IMR-90 (cell line): ENCODE data around the gene ABCA8. TPM values are rescaled to one million over a fixed set of nuclear protein-coding genes. Genes with fewer than 3 reads are reported as not detected.

Experiments
- ATAC-seq: fragments of 200-7000 bp; cut with Tn5 transposase; 2 replicates; pipeline ENCODE4 v1.9.1; 2020; ENCODE audit warnings: low read depth, mild to moderate bottlenecking, moderate library complexity
- BruUV-seq: library from RNA; stranded (reverse); fragments of 400-500 nt; replicated peaks from 2 replicates; lab custom pipeline; 2021; lab: Mats Ljungman, UMichigan
- CTCF ChIA-PET: fragments of 300-600 bp; formaldehyde crosslinking; extraction: SDS; loops from one replicate; lab custom pipeline; 2021; ENCODE audit warnings: antibody characterized with exemption; lab: Yijun Ruan, JAX
- POLR2A ChIA-PET: fragments of 300-600 bp; sonication (Branson Sonifier 250); formaldehyde crosslinking; loops from one replicate; lab custom pipeline; 2022; ENCODE audit warnings: antibody characterized with exemption; ENCODE audit not compliant: unreplicated experiment; lab: Charles Lee
- DNase-seq: peaks from one replicate; pipeline ENCODE4 v3.0.0; 2013
- H2AFZ ChIP-seq: replicated peaks from 2 replicates; pipeline ENCODE3; 2013; ENCODE audit warnings: low read length, mild to moderate bottlenecking; ENCODE audit not compliant: poor library complexity
- H2AK5ac ChIP-seq: 2 replicates; pipeline ENCODE4 v1.6.1; 2013; ENCODE audit warnings: low read depth, low read length, inconsistent platforms
- H2AK9ac ChIP-seq: replicated peaks from 2 replicates; pipeline ENCODE3; 2013; ENCODE audit warnings: mild to moderate bottlenecking, low read depth, low read length, moderate library complexity; ENCODE audit not compliant: poor library complexity
- H2BK120ac ChIP-seq: 2 replicates; pipeline ENCODE4 v1.6.1; 2013; ENCODE audit warnings: low read depth, low read length, inconsistent platforms
- H2BK15ac ChIP-seq: 3 replicates; pipeline ENCODE4 v1.6.1; 2013; ENCODE audit warnings: low read depth, low read length, inconsistent platforms
- H2BK20ac ChIP-seq: 2 replicates; pipeline ENCODE4 v1.6.1; 2013; ENCODE audit warnings: low read depth, mild to moderate bottlenecking, inconsistent platforms, low read length, moderate library complexity
- H2BK5ac ChIP-seq: 2 replicates; pipeline ENCODE4 v1.6.1; 2013; ENCODE audit warnings: mild to moderate bottlenecking, low read depth, low read length, inconsistent platforms; ENCODE audit not compliant: poor library complexity, severe bottlenecking
- H3K14ac ChIP-seq: replicated peaks from 2 replicates; pipeline ENCODE4 v1.6.1; 2013; ENCODE audit warnings: low read depth, low read length, inconsistent platforms
- H3K18ac ChIP-seq: 2 replicates; pipeline ENCODE4 v1.6.1; 2013; ENCODE audit warnings: low read depth, low read length, control low read depth
- H3K23ac ChIP-seq: 2 replicates; pipeline ENCODE4 v1.6.1; 2013; ENCODE audit warnings: low read depth, low read length, inconsistent platforms
- H3K27ac ChIP-seq: 2 replicates; pipeline ENCODE4 v1.5.1; 2013; ENCODE audit warnings: mild to moderate bottlenecking, control low read depth, low read length; ENCODE audit not compliant: insufficient read depth
- H3K27me3 ChIP-seq: 2 replicates; pipeline ENCODE4 v1.6.1; 2013; ENCODE audit warnings: low read length; ENCODE audit not compliant: control insufficient read depth, insufficient read depth
- H3K36me3 ChIP-seq: 2 replicates; pipeline ENCODE4 v1.6.1; 2013; ENCODE audit warnings: low read length, mixed read lengths; ENCODE audit not compliant: control insufficient read depth, insufficient read depth
- H3K4ac ChIP-seq: 2 replicates; pipeline ENCODE4 v1.6.1; 2013; ENCODE audit warnings: low read depth, low read length, inconsistent platforms
- H3K4me1 ChIP-seq: 2 replicates; pipeline ENCODE4 v1.6.1; 2013; ENCODE audit warnings: low read length, mixed read lengths; ENCODE audit not compliant: control insufficient read depth, insufficient read depth
- H3K4me2 ChIP-seq: 2 replicates; pipeline ENCODE4 v1.6.1; 2013; ENCODE audit warnings: low read depth, mild to moderate bottlenecking, control low read depth, low read length, moderate library complexity
- H3K4me3 ChIP-seq: 2 replicates; pipeline ENCODE4 v1.5.1; 2013; ENCODE audit warnings: low read depth, mild to moderate bottlenecking, control low read depth, low read length, moderate library complexity; ENCODE audit not compliant: insufficient read depth
- H3K56ac ChIP-seq: 2 replicates; pipeline ENCODE4 v1.6.1; 2013; ENCODE audit warnings: low read length, inconsistent platforms; ENCODE audit not compliant: insufficient read depth; ENCODE audit errors: extremely low read depth
- H3K79me1 ChIP-seq, 2 experiments: 2 replicates each; pipeline ENCODE4 v1.6.1; 2013; ENCODE audit warnings: low read length in 2 of 2, inconsistent platforms in 1 of 2, low read depth in 1 of 2
- H3K9ac ChIP-seq: 2 replicates; pipeline ENCODE4 v1.6.1; 2013; ENCODE audit warnings: low read depth, low read length, control low read depth
- H3K9me1 ChIP-seq: 2 replicates; pipeline ENCODE4 v1.6.1; 2013; ENCODE audit warnings: low read length, inconsistent platforms; ENCODE audit not compliant: insufficient read depth
- H3K9me3 ChIP-seq: 2 replicates; pipeline ENCODE4 v1.6.1; 2013; ENCODE audit warnings: low read length; ENCODE audit not compliant: control insufficient read depth, insufficient read depth
- H4K20me1 ChIP-seq: 2 replicates; pipeline ENCODE4 v1.6.1; 2013; ENCODE audit warnings: low read length, inconsistent platforms; ENCODE audit not compliant: insufficient read depth
- H4K5ac ChIP-seq: 2 replicates; pipeline ENCODE4 v1.6.1; 2013; ENCODE audit warnings: mild to moderate bottlenecking, low read depth, low read length, control low read depth
- H4K8ac ChIP-seq, 2 experiments: 2 replicates each; pipeline ENCODE4 v1.6.1; 2013; ENCODE audit warnings: low read depth in 2 of 2, low read length in 2 of 2, control low read depth in 1 of 2, inconsistent platforms in 1 of 2
- H4K91ac ChIP-seq: 2 replicates; pipeline ENCODE4 v1.6.1; 2013; ENCODE audit warnings: low read depth, low read length, inconsistent platforms; ENCODE audit not compliant: insufficient read depth
- BHLHE40 ChIP-seq: fragments of 150-350 bp; IDR thresholded peaks from 2 replicates; pipeline ENCODE4 v1.6.1; 2016; ENCODE audit warnings: mild to moderate bottlenecking, low read depth, low read length
- FOS ChIP-seq: fragments of 150-350 bp; IDR thresholded peaks from 2 replicates; pipeline ENCODE4 v1.6.1; 2016; ENCODE audit warnings: low read depth, low read length
- MAZ ChIP-seq: IDR thresholded peaks from 2 replicates; pipeline ENCODE4 v1.6.1; 2012; ENCODE audit warnings: low read depth, mild to moderate bottlenecking, low read length, improper control_type of control experiment, moderate library complexity, borderline replicate concordance
- RAD21 ChIP-seq: IDR thresholded peaks from 2 replicates; pipeline ENCODE4 v1.6.1; 2012; ENCODE audit warnings: low read length, improper control_type of control experiment
- SMC3 ChIP-seq: fragments of 150-350 bp; IDR thresholded peaks from 2 replicates; pipeline ENCODE4 v1.6.1; 2016; ENCODE audit warnings: low read depth, mild to moderate bottlenecking, antibody characterized with exemption, low read length, moderate library complexity
- WGBS, 2 experiments: methylation state at CpG; one replicate each; pipeline versions ENCODE4 v1.1.5 to v1.1.7; 2013; ENCODE audit warnings: missing lambda C conversion rate in 2 of 2; ENCODE audit not compliant: insufficient read length in 1 of 2; ENCODE audit errors: extremely low coverage in 2 of 2; 5-methylcytosine and 5-hydroxymethylcytosine counted together
- dilution Hi-C: fragments of 300-500 bp; cut with HindIII; formaldehyde crosslinking; loops from one replicate; pipeline ENCODE4 v1.14.3; 2018; ENCODE audit warnings: low sequenced_read_pairs; ENCODE audit not compliant: unreplicated experiment
- in situ Hi-C: fragments of 300-500 bp; cut with MboI; formaldehyde crosslinking; loops from 3 replicates; pipeline ENCODE4 v1.14.3; 2019; ENCODE audit warnings: low sequenced_read_pairs, inconsistent platforms, mixed read lengths
- intact Hi-C: fragments of 100-400 bp; cut with micrococcal nuclease; formaldehyde crosslinking; loops from 2 replicates; pipeline ENCODE4 v1.10.0; 2022
- polyA plus RNA-seq, 3 experiments: library from polyadenylated mRNA; depleted of rRNA; stranded (reverse); fragments of >200 nt; gene quantifications; 2 replicates each; pipeline ENCODE4 v1.2.3, GENCODE V29; 2012; ENCODE audit warnings: low replicate concordance in 1 of 3
- total RNA-seq: library from RNA; depleted of rRNA; stranded (reverse); fragments of >200 nt; gene quantifications from 2 replicates; pipeline ENCODE4 v1.2.3, GENCODE V29; 2012
- TF ChIP-seq, protein P1 (sequence below): conservative IDR thresholded peaks from 2 replicates; pipeline ENCODE4 v1.5.1; 2012; ENCODE audit warnings: mild to moderate bottlenecking, low read depth, low read length, improper control_type of control experiment

Gene ABCA8
- total and polyA plus RNA-seq, 2 of the 4 experiments (the other 2 are of a cell fraction): 1.8 TPM

DNA sequence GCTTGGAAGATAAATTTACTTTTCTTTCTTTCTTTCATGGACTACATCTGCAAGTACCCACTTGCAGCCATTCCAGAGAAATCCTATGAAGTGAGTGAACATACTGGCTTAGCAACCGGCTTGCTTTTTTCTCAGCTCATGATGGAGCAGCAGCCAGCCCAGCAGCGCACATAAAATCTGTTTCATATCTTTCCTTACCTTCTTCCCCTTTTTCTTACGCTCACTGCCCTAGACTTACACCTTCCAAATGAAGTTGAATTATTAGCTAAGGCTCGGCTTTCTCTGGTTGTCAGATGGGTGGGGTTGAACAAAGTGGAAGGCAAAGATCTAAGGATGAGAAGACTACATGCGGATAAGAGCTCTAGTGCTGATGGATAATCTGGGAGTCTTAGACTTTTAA lies 13.9 kb upstream of the ABCA8 start:
- no TSS peak for BruUV-seq
- Histone ChIP-seq H3K4me1 (no peaks in the 10 kb centered on the region), H3K4ac (no peak overlapping the region), H3K79me1 (no peaks in the 10 kb centered on the region), H3K9me3 (no peaks in the 10 kb centered on the region), H3K4me2 (no peak overlapping the region), H2BK5ac (no peak overlapping the region), H4K5ac (no peak overlapping the region), H3K9ac (no peak overlapping the region), H3K18ac (no peak overlapping the region), H2AK5ac (no peak overlapping the region), H2AK9ac (no peak overlapping the region), H4K8ac (no peak overlapping the region), H3K56ac (no peak overlapping the region), H2BK120ac (no peak overlapping the region), H3K36me3 (no peaks in the 10 kb centered on the region), H3K4me3 (no peak overlapping the region), H2BK15ac (no peak overlapping the region), H3K23ac (no peak overlapping the region), H2BK20ac (no peak overlapping the region), H3K27me3 (no peaks in the 10 kb centered on the region), H3K14ac (no peak overlapping the region), H3K9me1 (no peaks in the 10 kb centered on the region), H4K91ac (no peak overlapping the region), H3K27ac (no peak overlapping the region), H2AFZ (no peak overlapping the region), H4K20me1 (no peaks in the 10 kb centered on the region)
- ChIA-PET CTCF (interaction anchor here (1.1 to 1.5 kb wide), 2 partner anchors 197 kb away, joined by 3 to 5 read pairs; no protein-coding TSS in a partner anchor), POLR2A (interaction anchor here (0.6 kb wide), 1 partner anchor 1298 kb away, joined by 6 read pairs; no protein-coding TSS in a partner anchor)
- intact Hi-C loops (loop anchor here (2.0 kb wide), 1 partner anchor 28 kb away; no protein-coding TSS in a partner anchor), dilution Hi-C loops (no loop called here), in situ Hi-C loops (no loop called here)
- ATAC-seq (no peak), DNase-seq (no peak)
- WGBS, 2 experiments: no CpG with 5 or more reads among the region's 5 CpGs
- TF ChIP-seq FOS (no peak), SMC3 (no peak), MAZ (no peak), BHLHE40 (no peak), RAD21 (no peak)
- TF ChIP-seq, protein P1, sequence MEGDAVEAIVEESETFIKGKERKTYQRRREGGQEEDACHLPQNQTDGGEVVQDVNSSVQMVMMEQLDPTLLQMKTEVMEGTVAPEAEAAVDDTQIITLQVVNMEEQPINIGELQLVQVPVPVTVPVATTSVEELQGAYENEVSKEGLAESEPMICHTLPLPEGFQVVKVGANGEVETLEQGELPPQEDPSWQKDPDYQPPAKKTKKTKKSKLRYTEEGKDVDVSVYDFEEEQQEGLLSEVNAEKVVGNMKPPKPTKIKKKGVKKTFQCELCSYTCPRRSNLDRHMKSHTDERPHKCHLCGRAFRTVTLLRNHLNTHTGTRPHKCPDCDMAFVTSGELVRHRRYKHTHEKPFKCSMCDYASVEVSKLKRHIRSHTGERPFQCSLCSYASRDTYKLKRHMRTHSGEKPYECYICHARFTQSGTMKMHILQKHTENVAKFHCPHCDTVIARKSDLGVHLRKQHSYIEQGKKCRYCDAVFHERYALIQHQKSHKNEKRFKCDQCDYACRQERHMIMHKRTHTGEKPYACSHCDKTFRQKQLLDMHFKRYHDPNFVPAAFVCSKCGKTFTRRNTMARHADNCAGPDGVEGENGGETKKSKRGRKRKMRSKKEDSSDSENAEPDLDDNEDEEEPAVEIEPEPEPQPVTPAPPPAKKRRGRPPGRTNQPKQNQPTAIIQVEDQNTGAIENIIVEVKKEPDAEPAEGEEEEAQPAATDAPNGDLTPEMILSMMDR: no peak
